HAP-1 (cell line): Measurements from ENCODE around the gene MIDN.

ENCODE experiments used
- DNase-seq, 2 experiments: peaks; one replicate each; pipeline ENCODE4 v3.0.0-alpha.2; 2016 to 2020; ENCODE audit warnings: low spot score in 2 of 2
- H3K27me3 ChIP-seq: fragments of 250-450 bp; sonication (Bioruptor Pico); 2 replicates; pipeline ENCODE4 v1.5.1; 2020; ENCODE audit warnings: low read depth, mild to moderate bottlenecking, moderate library complexity
- H3K36me3 ChIP-seq: fragments of 250-450 bp; sonication (Bioruptor Pico); replicated peaks from 2 replicates; pipeline ENCODE4 v1.5.1; 2020; ENCODE audit warnings: mild to moderate bottlenecking
- H3K4me1 ChIP-seq: fragments of 250-450 bp; sonication (Bioruptor Pico); 2 replicates; pipeline ENCODE4 v1.5.1; 2020; ENCODE audit warnings: mild to moderate bottlenecking
- H3K4me3 ChIP-seq: fragments of 250-450 bp; sonication (Bioruptor Pico); 2 replicates; pipeline ENCODE4 v1.5.1; 2020; ENCODE audit warnings: mild to moderate bottlenecking, moderate library complexity
- H3K9me3 ChIP-seq: fragments of 250-450 bp; sonication (Bioruptor Pico); 2 replicates; pipeline ENCODE4 v1.5.1; 2020; ENCODE audit warnings: mild to moderate bottlenecking, moderate library complexity
- in situ Hi-C: fragments of 300-500 bp; cut with MboI; formaldehyde crosslinking; loops from 3 replicates; pipeline ENCODE4 v1.14.3; 2020; ENCODE audit warnings: low sequenced_read_pairs, inconsistent platforms, mixed read lengths

The MIDN gene

DNA sequence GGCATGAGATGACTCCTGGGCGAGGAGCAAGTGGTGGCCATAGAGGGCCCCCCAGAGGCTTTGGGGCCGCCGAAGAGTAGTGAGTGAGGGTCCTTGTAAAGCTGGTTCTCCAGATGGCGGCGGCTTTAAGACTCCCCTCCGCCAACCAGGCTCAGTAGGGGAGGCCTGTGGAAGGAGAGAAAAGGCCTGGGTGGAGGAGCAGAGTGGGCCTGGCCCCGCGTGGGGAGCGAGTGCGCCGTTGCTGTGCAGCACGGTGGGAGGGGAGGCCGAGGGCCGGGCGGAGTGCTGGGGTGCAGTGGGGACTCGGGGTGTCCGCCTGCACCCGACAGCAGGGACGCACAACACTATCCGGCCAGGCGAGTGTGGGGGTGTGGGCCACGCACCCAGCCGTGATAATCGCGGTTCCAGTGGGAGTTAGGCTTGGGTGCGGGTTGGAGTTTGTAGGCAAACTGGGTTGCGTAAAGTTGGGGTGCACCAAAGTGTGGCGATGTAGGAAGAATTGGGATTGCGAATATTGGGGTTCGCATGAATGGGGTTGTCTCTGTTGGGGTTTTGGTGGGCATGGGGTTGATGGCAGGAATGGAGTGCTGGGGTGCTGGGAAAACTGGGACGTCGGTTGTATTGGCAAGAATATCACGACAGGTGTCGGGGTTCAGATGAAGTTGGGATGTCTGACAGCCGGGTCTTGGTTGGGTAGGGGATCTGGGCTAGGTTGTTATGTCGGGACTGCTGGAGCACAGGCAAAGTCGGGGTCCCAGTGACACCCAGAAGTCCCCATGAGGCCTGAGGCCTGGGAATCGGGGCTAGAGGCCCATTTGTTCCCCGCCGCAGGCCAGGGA lies 20.1 kb downstream of the MIDN start:
- DNase-seq = no peak
- no peaks in the 10 kb centered on the region for H3K9me3 ChIP-seq
- H3K27me3 ChIP-seq = no peaks in the 10 kb centered on the region
- peak overlapping the region; percentile 64 for H3K4me3 ChIP-seq
- in situ Hi-C loops = no loop called here
- H3K4me1 ChIP-seq = peaks cover 31% of the 10 kb centered on the region
- peaks cover 49% of the 10 kb centered on the region for H3K36me3 ChIP-seq

DNA sequence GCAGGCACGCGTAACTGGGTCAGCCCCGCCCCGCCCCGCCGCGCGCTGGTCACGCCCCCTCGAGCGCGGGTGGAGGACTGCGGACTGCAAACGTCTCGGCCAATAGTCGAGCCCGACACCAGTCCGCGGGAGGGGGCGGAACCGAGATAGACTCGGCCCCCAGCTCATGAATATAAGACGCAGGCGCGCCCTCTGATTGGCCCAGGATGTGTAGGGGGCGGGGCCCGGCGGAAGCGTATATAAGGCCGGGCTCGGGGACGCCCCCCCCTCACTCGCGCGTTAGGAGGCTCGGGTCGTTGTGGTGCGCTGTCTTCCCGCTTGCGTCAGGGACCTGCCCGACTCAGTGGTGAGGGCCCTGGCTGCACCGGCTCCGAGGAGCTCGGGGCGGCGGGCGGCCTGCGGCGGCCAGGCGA lies 20.7 kb downstream of the MIDN start, which contains the start of gene CIRBP:
TSS of gene CIRBP (plus strand) at position 268 of the 413 bp plus-strand sequence. CDS start 1,602 bp downstream, outside the sequence.
- in situ Hi-C loops = no loop called here
- peak; percentile 98 to 99 for DNase-seq
- Histone ChIP-seq H3K9me3 (no peaks in the 10 kb centered on the region), H3K4me3 (peak within 1 kb of the TSS; percentile 64), H3K4me1 (peaks cover 35% of the 10 kb centered on the region), H3K36me3 (peaks cover 55% of the 10 kb centered on the region), H3K27me3 (no peaks in the 10 kb centered on the region)

DNA sequence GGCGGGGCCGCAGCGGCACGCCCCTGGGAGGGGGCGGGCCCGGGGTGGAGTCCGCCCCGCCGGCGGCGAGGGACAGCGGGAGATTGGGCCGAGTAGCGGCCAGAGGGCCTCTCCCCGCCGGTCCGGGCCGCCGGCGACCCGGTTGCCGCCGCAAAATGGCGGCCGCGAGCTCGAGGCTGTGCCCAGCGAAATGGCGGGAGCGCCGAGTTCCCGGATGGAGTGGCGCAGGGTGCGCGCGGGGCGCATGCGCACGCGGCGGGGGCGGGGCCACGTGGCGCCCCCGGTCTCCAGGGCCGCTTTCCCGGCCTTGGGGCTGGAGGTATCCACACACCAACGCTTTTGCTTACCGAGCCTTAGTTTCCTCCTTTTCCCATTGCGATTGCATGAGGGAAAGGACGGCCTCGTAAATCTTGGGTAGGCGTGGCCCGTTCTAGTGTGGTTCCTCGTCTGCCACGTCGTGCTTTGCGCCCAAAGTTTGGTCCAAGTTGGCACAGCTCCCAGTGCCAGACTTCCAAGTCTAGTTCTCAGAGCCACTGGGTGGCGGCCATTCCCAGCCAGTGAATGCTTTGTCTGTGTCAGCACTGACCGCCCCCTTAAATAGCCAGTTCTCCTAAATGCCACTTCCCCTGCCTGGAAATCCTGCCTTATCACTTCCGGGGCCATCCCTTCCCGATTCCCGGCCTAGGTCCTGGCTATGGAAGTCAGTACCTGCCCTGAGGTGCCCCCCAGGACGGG lies 21.3 kb downstream of the MIDN start:
- H3K4me1 ChIP-seq = peaks cover 41% of the 10 kb centered on the region
- H3K27me3 ChIP-seq = no peaks in the 10 kb centered on the region
- no peaks in the 10 kb centered on the region for H3K9me3 ChIP-seq
- peaks cover 59% of the 10 kb centered on the region for H3K36me3 ChIP-seq
- DNase-seq = peak; percentile 67 to 90
- in situ Hi-C loops = no loop called here
- H3K4me3 ChIP-seq = peak overlapping the region; percentile 64

DNA sequence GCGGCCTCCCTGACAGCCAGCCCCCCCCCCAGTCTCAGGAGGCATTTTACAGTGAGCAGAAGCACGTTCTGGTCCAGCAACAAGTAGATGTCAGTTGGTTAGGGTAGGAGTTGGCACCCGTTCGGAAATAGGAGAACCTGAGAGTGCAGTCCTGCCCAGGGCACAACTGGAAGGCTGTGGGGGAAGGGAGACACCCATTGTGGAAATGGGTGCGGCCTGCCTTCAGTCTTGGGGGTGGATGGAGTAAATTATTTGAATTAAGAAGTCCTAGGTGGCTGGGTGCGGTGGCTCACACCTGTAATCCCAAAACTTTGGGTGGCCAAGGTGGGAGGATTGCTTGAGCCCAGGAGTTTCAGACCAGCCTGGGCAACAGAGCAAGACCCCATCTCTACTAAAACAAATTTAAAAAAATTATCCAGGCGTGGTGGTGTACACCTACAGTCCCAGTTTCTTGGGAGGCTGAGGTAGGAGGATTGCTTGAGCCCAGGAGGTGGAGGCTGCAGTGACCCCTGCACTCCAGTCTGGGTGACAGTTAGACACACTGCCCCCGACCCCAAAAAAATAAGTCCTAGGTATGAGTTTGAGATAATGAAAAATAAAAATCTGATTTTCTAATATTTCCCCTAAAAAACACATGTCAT lies 21.9 kb downstream of the MIDN start:
- Histone ChIP-seq H3K36me3 (peaks cover 58% of the 10 kb centered on the region), H3K4me1 (peaks cover 42% of the 10 kb centered on the region), H3K27me3 (no peaks in the 10 kb centered on the region), H3K9me3 (no peaks in the 10 kb centered on the region), H3K4me3 (peak overlapping the region; percentile 64)
- no peak for DNase-seq
- in situ Hi-C loops = no loop called here

DNA sequence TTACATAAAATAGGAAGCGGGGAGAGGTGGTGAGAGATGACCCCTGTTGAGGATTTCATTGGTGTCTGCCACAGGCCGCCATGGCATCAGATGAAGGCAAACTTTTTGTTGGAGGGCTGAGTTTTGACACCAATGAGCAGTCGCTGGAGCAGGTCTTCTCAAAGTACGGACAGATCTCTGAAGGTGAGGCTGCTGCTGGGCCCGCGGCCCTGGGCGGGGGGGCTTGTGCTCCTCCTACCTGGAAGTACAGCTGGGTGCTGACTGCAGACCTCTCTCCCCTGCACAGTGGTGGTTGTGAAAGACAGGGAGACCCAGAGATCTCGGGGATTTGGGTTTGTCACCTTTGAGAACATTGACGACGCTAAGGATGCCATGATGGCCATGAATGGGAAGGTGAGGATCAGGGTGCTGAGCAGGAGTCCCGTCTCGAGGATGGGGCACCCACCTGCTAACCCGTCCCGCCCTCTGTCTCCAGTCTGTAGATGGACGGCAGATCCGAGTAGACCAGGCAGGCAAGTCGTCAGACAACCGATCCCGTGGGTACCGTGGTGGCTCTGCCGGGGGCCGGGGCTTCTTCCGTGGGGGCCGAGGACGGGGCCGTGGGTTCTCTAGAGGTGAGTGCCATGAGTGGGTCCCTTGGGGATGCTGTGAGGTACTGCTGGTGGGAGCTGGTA lies 22.6 kb downstream of the MIDN start:
- no peaks in the 10 kb centered on the region for H3K27me3 ChIP-seq
- no peaks in the 10 kb centered on the region for H3K9me3 ChIP-seq
- H3K4me3 ChIP-seq = peak overlapping the region; percentile 64
- in situ Hi-C loops = no loop called here
- H3K36me3 ChIP-seq = peaks cover 58% of the 10 kb centered on the region
- H3K4me1 ChIP-seq = peaks cover 37% of the 10 kb centered on the region
- DNase-seq = no peak

- in situ Hi-C loops = no loop called here
These were observed 23.4 kb downstream of the MIDN start for GRCh38 chr19:1271528-1272422.

GRCh38 chr19:1272423-1273262 lies 24.3 kb downstream of the MIDN start:
- in situ Hi-C loops = no loop called here
- Histone ChIP-seq H3K4me3 (no peak overlapping the region), H3K36me3 (peaks cover 69% of the 10 kb centered on the region), H3K27me3 (no peaks in the 10 kb centered on the region), H3K4me1 (peaks cover 41% of the 10 kb centered on the region), H3K9me3 (no peaks in the 10 kb centered on the region)
- no peak for DNase-seq

More at GRCh38 chr19:1271528-1272422, 23.4 kb downstream of the MIDN start:
- Histone ChIP-seq H3K9me3 (no peaks in the 10 kb centered on the region), H3K27me3 (no peaks in the 10 kb centered on the region), H3K4me3 (no peak overlapping the region), H3K4me1 (peaks cover 41% of the 10 kb centered on the region), H3K36me3 (peaks cover 60% of the 10 kb centered on the region)
- DNase-seq = no peak

GRCh38 chr19:1273263-1274041 lies 25.1 kb downstream of the MIDN start:
- peaks cover 40% of the 10 kb centered on the region for H3K4me1 ChIP-seq
- no peak for DNase-seq
- in situ Hi-C loops = no loop called here

DNA sequence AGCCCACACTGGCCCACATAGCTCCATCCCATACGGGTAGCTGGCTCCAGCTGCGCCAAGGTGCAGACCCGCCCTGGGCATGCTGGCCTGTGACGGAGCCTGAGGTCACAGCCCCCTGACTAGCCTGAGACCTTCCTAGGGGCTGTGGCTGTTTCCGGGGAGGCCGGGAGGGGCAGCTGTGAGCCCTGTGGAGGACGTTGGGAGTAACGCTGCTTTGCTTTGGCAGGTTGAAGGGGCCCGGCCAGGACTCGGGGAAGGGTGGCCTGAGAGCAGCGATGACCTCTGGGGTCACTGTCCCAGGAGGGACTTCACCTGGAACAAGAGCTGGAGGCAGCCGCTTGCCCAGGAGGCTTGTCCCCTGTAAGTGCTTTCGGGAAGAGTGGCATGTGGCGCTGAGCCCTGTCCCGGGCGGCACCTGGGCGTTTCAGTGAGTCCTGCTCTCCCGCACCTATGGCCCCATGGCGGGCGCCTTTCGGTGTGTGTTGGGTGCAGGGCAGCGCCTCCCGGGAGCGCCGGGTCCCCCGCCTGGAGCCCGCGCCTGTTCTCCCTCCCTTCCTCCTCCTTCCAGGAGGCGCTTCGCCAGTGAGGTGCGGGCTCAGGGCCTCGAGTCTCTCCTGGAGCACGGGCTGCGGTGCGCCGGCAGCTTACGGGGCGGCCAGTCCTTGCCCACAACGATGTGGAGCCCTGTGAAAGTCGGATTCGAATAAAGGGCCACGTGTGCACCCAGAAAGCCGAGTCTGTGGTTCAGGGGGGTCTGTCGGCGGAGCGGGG lies 25.9 kb downstream of the MIDN start:
- Histone ChIP-seq H3K4me3 (peak overlapping the region; percentile 53), H3K9me3 (no peaks in the 10 kb centered on the region), H3K27me3 (no peaks in the 10 kb centered on the region), H3K4me1 (peaks cover 36% of the 10 kb centered on the region), H3K36me3 (peaks cover 78% of the 10 kb centered on the region)
- DNase-seq = no peak
- in situ Hi-C loops = no loop called here

More at GRCh38 chr19:1273263-1274041, 25.1 kb downstream of the MIDN start:
- Histone ChIP-seq H3K9me3 (no peaks in the 10 kb centered on the region), H3K36me3 (peaks cover 71% of the 10 kb centered on the region), H3K4me3 (no peak overlapping the region), H3K27me3 (no peaks in the 10 kb centered on the region)

GRCh38 chr19:1274852-1275259 lies 26.5 kb downstream of the MIDN start:
- in situ Hi-C loops = no loop called here
- peaks cover 80% of the 10 kb centered on the region for H3K36me3 ChIP-seq
- peak overlapping the region; percentile 53 for H3K4me3 ChIP-seq
- H3K27me3 ChIP-seq = no peaks in the 10 kb centered on the region
- no peaks in the 10 kb centered on the region for H3K9me3 ChIP-seq
- H3K4me1 ChIP-seq = peaks cover 36% of the 10 kb centered on the region
- DNase-seq = no peak
